Adipose tissue (tissue), 3 donors: Measurements from ENCODE around the gene RNF152. TPM values are rescaled to one million over a fixed set of nuclear protein-coding genes. Genes with fewer than 3 reads are reported as not detected.

Source experiments
- H3K27ac ChIP-seq: one replicate; pipeline ENCODE4 v1.5.1; 2013; ENCODE audit warnings: low read depth, low read length
- WGBS, 3 donors: extraction: QIAGEN DNeasy Blood & Tissue Kit; methylation state at CpG; one replicate each; pipeline ENCODE4 v1.1.7; 2013; 5-methylcytosine and 5-hydroxymethylcytosine counted together
- polyA plus RNA-seq, 3 donors: library from polyadenylated mRNA; stranded (reverse); fragments of 200-250 nt; gene quantifications; one replicate each; pipeline ENCODE4 v1.2.3, GENCODE V29; 2013
- donor health status: healthy with polysubstance abuse.
- donor health status: Bipolar disorder and iron deficiency.
- donor health status: healthy.

RNF152 gene
- polyA plus RNA-seq, 3 donors, result 0.72 to 5.6 (median 4.2) TPM

- WGBS, 3 donors, result 40 to 49% (median 48%) methylated on average over 5 of the region's 5 CpGs
- no peak overlapping the region for H3K27ac ChIP-seq
Observed at GRCh38 chr18:61896757-61897156, 4.0 kb upstream of the RNF152 start.

- 95 to 100% (median 100%) methylated on average over 1 of the region's 1 CpG for WGBS, 3 donors
- H3K27ac ChIP-seq, result no peak overlapping the region
Observed at GRCh38 chr18:61896118-61896517, 3.3 kb upstream of the RNF152 start.

GRCh38 chr18:61894751-61895524, 2.1 kb upstream of the RNF152 start:
- WGBS, 3 donors, result 19 to 27% (median 21%) methylated on average over 27 to 28 of the region's 28 CpGs
- no peak overlapping the region for H3K27ac ChIP-seq

DNA sequence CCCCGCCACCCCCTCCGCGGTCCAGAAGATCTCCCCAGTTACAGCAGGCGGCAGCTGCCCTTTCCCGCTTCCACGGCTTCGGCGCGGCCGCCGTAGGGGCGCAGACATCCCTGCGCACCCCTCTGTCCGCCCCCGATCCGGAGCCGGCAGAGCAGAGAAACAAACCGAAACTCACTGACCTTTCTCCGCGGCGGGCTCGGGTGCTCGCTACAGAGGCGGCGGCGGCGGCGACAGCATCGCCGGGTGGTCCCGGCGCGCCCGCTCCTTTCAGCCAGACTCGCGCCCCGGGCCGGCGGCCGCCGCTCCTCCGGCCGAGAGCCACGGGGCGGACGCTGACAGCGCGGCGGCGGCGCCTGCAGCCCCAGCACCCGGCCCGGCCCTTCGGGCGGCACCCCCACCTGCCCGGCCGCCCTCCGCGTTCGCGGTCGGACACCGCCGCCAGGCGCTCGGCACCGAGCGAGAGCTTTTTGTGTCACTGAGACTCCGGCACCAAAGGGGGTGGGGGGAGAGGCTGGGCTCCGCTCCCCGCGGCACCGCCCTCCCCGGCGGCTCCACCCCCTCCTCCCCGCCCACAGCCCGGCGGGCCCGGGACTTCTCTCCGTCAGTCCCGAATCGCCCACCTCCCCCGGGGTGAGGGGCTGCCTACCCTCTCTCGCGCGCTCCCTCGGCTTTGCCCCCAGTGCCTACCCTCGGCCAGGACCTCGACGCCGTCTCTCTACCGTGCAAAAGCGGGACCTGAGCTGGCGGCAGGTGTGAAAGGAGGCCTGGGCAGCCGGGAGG, 1.4 kb upstream of the RNF152 start:
- WGBS, 3 donors, result 0 to 1% (median 1%) methylated on average over 66 to 95 of the region's 95 CpGs
- H3K27ac ChIP-seq, result no peak overlapping the region

DNA sequence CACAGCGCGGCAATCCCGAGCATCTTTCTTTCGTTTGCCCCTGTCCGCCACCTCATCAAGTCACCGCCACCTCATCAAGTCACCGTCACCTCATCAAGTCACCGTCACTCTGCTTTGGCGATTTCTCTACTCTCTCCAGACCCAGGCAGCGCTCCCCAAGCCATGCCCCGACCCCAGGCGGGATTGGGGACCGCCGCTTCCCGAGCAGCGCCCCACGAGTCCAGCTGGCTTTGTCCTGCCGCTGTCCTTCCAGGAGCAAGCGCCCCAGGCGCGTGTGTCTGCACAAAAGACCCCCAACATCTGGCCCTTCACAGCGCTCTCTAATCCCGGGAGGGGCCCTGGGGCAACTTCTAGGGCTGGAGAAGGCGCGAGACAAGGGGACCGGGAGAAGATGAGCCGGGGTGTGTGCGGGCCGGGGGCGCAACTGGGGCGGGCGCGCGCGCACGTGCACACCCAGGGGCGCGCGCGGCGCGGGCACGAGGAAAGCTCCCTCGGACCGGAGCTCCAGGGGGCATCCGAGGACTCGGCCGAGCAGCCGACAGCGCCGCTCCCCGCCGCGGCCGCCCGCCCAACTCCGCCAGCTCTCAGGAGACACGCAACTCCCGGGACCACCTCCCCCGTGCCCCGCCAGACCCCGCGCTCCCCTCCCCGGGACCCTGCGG, 633 bp upstream of the RNF152 start:
- no peak overlapping the region for H3K27ac ChIP-seq
- 0 to 1% (median 1%) methylated on average over 62 to 65 of the region's 65 CpGs for WGBS, 3 donors

- no peak overlapping the region for H3K27ac ChIP-seq
- WGBS, 3 donors, result 61 to 72% (median 64%) methylated on average over 4 of the region's 4 CpGs
Observed at GRCh38 chr18:61891894-61892293, 913 bp downstream of the RNF152 start.

DNA sequence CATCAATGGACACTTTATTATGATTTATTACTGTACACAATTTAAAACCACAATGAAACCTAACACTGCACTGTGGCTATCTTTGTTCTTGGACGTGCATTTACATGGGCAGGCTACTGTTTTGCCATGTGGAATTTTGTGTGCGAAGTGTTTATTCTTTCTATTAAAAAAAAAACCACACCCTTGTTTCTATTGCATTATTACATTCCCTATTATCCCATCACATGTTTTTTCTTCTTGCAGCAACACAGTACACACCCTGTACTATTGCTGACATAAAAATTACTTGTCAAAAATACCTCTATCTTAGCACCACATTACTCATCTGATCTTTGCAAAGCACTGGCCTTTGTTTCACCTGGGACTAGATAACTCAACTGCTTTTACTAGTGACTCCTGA, 1.5 kb downstream of the RNF152 start:
- H3K27ac ChIP-seq, result no peak overlapping the region
- WGBS, 3 donors, result 55 to 84% (median 66%) methylated on average over 2 of the region's 2 CpGs

DNA sequence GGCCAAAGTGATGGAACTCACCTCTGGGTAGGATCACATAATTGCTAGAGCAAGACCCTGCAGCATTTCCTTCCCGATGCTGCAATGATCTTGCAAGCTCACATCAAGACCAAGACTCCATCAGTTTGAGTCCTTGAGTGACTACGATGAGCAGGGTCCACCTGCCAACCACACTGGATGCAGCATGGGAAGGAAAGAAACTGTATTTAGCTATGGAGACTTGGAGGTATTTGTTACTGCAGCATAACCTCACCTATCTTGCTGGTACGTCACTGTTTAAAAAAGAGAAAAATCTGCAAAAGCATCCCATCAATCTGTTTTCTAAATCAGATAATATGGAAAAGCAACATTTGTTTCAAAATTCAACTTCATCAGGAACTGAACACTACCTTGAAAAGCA, 2.5 kb downstream of the RNF152 start:
- no peak overlapping the region for H3K27ac ChIP-seq

GRCh38 chr18:61889541-61889940, 3.3 kb downstream of the RNF152 start:
- WGBS, 3 donors, result 70 to 86% (median 70%) methylated on average over 1 of the region's 1 CpG
- no peak overlapping the region for H3K27ac ChIP-seq

More for the DNA sequence above, 2.5 kb downstream of the RNF152 start:
- 87 to 91% (median 89%) methylated on average over 3 of the region's 3 CpGs for WGBS, 3 donors

DNA sequence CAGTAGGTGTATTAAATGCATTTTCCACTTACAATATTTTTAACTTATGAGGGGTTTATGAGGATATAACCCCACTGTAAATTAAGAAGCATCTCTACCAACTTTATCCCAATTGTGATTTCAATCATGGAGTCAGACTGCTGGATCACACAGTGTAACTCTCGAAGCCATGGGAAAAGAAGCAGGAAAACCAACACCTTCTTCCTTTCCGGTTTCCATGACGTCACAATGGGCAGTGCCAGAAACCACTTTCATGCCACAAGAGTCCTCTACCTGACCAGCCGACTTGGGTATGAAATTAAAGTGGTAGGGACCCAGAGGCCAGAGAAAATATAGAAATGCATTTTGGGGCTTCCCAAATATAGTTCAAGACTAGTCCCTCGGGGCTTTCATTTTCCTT, 4.2 kb downstream of the RNF152 start:
- no peak overlapping the region for H3K27ac ChIP-seq
- 70 to 76% (median 73%) methylated on average over 5 of the region's 5 CpGs for WGBS, 3 donors

DNA sequence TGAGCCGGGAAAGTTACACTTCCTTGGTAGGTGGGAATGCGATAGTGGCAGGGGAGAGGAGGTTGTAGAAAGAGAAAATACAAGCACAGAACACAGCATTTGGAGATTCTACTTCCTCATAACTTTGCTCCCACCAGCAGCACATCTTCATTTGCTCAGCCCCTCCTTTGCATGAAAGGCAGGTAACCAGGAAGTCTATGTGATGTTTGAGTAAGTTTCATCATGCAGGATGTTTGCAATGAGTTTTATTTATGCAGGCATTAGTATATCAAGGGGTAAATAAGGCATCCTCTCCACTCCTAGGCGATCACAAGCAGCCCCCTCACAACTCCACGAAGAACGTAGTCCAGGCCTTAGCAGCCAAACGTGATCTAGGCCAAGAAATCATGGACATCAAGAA, 5.0 kb downstream of the RNF152 start:
- 74 to 90% (median 76%) methylated on average over 6 of the region's 6 CpGs for WGBS, 3 donors
- H3K27ac ChIP-seq, result no peak overlapping the region

GRCh38 chr18:61883547-61883946, 9.3 kb downstream of the RNF152 start:
- 83 to 88% (median 88%) methylated on average over 2 of the region's 2 CpGs for WGBS, 3 donors
- H3K27ac ChIP-seq, result no peak overlapping the region

DNA sequence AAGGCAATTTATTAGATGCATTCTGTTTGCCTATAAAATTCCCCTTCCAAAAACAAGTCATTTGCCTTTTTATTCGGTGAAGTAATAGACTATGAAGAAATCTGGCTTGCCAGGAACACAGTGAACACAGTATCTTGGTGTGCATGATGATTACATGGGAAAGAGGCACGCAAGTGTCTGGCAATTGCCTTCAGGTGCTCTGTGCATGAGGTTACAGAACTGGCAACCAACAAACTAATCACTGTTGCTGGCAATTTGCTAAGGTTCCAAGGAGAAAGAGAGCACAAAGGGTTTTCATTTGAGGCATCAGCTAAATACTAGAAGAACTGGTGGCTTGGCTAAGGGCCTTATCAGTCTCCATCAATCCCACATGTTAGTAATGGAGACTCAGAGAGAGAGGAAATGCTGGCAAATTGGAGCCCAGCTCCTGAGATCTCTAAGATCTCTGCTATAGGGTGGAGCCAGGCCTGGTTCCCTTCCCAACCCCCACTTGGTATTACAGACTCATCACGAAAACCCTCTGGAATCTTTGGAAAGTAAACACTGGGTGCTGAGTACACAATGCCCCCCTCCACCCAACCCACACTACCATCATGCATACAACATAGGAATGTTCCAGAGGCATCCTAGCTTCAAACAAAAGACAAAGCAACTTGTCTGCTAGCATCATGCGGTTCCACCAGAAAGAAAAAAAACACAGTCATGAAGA, 10.4 kb downstream of the RNF152 start:
- H3K27ac ChIP-seq, result no peak overlapping the region
- 83 to 87% (median 87%) methylated on average over 4 of the region's 4 CpGs for WGBS, 3 donors

- WGBS, 3 donors, result 82 to 94% (median 93%) methylated on average over 4 of the region's 4 CpGs
- H3K27ac ChIP-seq, result no peak overlapping the region
Observed at GRCh38 chr18:61876899-61877298, 15.9 kb downstream of the RNF152 start.

DNA sequence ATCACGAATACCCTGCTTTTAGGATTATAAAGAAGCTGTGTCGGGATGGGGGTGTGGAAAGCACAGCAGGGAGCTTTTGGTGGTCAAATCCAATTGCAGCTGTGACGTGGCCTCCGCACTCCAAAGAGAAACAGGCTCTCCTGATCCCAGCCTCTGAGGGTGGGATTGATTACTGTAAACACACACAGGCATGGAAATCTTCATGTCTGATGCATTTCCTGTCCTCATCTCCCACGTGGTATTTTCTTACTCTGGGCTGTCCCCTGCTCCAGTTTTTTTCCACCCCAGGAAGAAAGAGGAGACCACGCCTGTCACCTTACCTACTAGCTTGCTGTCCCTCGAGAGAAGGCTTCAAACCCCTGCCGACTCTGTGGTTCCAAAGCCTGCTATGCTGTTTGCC, 22.7 kb downstream of the RNF152 start:
- no peak overlapping the region for H3K27ac ChIP-seq
- WGBS, 3 donors, result 59 to 67% (median 60%) methylated on average over 8 of the region's 8 CpGs

DNA sequence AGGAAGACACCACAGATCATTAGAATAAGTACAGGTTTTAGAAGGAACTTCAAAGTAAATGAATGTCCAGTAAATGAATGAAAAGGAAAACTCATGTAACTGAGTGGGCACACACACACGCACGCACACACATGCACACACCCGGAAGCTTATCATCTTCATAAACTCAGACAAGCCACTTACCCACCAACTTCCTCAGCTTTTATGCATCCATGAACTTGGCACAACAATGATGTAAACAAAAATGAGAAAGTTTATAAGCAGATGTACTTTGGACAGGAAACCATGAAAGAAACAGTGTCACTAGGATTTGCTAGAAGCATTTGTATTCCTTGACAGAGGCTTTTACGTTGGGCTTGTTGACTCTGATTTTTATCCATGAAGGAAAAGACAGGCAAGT, 23.2 kb downstream of the RNF152 start:
- H3K27ac ChIP-seq, result no peak overlapping the region
- WGBS, 3 donors, result 73 to 78% (median 76%) methylated on average over 4 of the region's 4 CpGs

DNA sequence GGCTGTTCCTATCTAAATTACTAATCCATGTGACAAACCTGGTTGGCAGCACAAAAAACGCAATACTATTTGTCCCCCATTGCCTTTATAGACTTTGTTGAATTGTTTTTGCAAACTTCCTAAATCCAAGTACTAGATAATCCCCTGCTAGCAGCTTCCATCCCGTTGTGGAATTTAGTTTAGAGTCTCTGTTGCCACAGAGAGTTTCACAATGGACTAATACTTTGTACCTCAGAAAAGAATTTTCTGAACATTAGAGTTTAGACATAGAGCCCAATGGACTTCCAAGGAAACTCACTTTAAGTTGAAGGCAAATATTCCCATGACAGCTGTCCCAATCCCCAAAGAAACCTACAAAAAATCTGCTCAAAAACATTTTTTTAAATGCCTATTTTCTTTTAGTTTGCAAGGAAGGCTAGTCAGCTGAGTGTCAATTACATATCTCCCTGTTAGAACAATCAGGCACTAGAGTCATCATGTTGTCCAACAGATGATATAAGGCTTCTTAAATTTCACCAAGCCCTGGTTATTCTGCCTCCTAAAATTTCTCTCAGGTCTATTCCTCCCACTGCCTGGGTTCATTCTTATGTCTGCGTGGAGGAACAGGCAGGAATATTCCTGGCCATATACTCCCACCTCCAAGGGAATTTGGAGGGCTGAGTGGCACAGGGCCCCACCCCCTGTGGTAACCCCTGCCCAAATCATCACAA, 27.2 kb downstream of the RNF152 start:
- WGBS, 3 donors, result 52 to 60% (median 59%) methylated on average over 3 of the region's 3 CpGs
- no peak overlapping the region for H3K27ac ChIP-seq

DNA sequence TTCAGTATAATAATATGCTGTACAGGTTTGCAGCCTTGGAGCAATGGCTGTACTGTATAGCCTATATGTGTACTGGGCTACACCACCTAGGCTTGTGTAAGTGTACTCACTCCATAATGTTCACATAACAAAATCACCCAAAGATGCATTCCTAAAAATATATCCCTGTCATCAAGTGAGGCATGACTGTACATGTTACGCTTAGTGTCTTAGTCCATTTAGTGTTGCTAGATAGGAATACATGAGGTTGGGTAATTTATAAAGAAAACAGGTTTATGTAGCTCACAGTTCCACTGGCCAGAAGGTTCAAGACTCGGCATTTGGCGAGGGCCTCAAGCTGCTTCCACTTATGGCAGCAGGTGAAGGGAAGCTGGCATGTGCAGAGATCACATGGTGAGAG, 31.4 kb downstream of the RNF152 start:
- WGBS, 3 donors, result 91 to 96% (median 93%) methylated on average over 3 of the region's 3 CpGs

More for the DNA sequence above, 31.4 kb downstream of the RNF152 start:
- H3K27ac ChIP-seq, result no peak overlapping the region
